HepG2 (cell line): ENCODE results near the gene TUT4.

Experiments
- ASH2L ChIP-seq: fragments of 300-600, 200-600 bp; sonication (generic); IDR thresholded peaks from 2 replicates; pipeline ENCODE4 v1.7.0; 2017; ENCODE audit warnings: low read depth, mild to moderate bottlenecking, moderate library complexity, mixed read lengths, low read length; ENCODE audit not compliant: insufficient read length
- CENPT ChIP-seq: sonication (generic); formaldehyde crosslinking; IDR thresholded peaks from 2 replicates; pipeline ENCODE4 v1.8.0; 2022; ENCODE audit warnings: low read depth, mild to moderate bottlenecking, moderate library complexity, missing genetic modification reagents
- ISX ChIP-seq: sonication (generic); formaldehyde crosslinking; conservative IDR thresholded peaks from 2 replicates; pipeline ENCODE4 v1.5.0; 2020; ENCODE audit warnings: missing genetic modification reagents
- NR3C1 ChIP-seq: sonication (generic); formaldehyde crosslinking; IDR thresholded peaks from 2 replicates; pipeline ENCODE4 v1.4.0; 2020; ENCODE audit warnings: missing genetic modification reagents
- POLR2A ChIP-seq, 2 experiments: IDR thresholded peaks; 2 replicates each; pipeline ENCODE4 v1.6.1; 2011; ENCODE audit warnings: low read depth in 2 of 2, low read length in 2 of 2, mild to moderate bottlenecking in 1 of 2, moderate library complexity in 1 of 2; ENCODE audit not compliant: insufficient read depth in 1 of 2
- POLR2AphosphoS5 ChIP-seq: IDR thresholded peaks from 2 replicates; pipeline ENCODE4 v1.6.1; 2012; ENCODE audit warnings: low read depth, low read length
- TBL1XR1 ChIP-seq: fragments of 150-350 bp; IDR thresholded peaks from 2 replicates; pipeline ENCODE4 v1.6.1; 2014; ENCODE audit warnings: borderline replicate concordance, low read length; ENCODE audit not compliant: partially characterized antibody
- YY1 ChIP-seq: IDR thresholded peaks from 2 replicates; pipeline ENCODE4 v1.6.1; 2011; ENCODE audit warnings: low read length, low read depth, moderate library complexity, mild to moderate bottlenecking; ENCODE audit not compliant: insufficient read depth, insufficient replicate concordance
- TF ChIP-seq, protein P1 (sequence below): sonication (generic); formaldehyde crosslinking; IDR thresholded peaks from 2 replicates; pipeline ENCODE4 v1.4.0; 2020; ENCODE audit warnings: missing genetic modification reagents

DNA sequence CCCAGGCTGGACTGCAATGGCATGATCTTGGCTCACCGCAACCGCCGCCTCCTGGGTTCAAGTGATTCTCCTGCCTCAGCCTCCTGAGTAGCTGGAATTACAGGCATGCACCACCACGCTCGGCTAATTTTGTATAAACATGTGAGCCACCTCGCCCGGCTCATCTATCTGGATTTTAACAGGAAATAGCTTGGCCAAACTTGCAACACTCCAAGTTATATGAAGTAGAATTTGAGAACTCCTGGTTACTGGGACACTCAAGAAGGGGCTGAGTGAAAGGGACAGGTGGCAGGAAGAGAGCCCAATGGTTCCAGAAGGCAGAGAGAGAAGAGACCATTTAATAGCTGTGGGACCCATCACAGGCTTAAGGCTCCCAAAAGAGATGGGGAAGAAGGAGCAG, 46.3 kb upstream of the TUT4 start:
- TF ChIP-seq POLR2AphosphoS5 (no peak), CENPT (CRISPR knock-in tag) (no peak), NR3C1 (CRISPR knock-in tag) (no peak), ASH2L (no peak), TBL1XR1 (no peak), YY1 (no peak), POLR2A (IDR thresholded peaks at IDR 0.05; ENCODE audit: insufficient read depth in 1 of 2, low read depth in 2 of 2, low read length in 2 of 2) (no peak), ISX (CRISPR knock-in tag) (no peak)
- TF ChIP-seq, protein P1, sequence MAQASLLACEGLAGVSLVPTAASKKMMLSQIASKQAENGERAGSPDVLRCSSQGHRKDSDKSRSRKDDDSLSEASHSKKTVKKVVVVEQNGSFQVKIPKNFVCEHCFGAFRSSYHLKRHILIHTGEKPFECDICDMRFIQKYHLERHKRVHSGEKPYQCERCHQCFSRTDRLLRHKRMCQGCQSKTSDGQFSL (CRISPR knock-in tag), result no peak
